SK-N-MC (cell line): ENCODE results near the gene HES7.

ENCODE experiments used
- EZH2 ChIP-seq: fragments of 200-600 bp; sonication (generic); IDR thresholded peaks from one replicate; pipeline ENCODE4 v1.6.1; 2017; ENCODE audit warnings: antibody characterized with exemption
- POLR2AphosphoS5 ChIP-seq: IDR thresholded peaks from 2 replicates; pipeline ENCODE4 v1.6.1; 2012; ENCODE audit warnings: mild to moderate bottlenecking, low read depth, low read length, borderline replicate concordance

DNA sequence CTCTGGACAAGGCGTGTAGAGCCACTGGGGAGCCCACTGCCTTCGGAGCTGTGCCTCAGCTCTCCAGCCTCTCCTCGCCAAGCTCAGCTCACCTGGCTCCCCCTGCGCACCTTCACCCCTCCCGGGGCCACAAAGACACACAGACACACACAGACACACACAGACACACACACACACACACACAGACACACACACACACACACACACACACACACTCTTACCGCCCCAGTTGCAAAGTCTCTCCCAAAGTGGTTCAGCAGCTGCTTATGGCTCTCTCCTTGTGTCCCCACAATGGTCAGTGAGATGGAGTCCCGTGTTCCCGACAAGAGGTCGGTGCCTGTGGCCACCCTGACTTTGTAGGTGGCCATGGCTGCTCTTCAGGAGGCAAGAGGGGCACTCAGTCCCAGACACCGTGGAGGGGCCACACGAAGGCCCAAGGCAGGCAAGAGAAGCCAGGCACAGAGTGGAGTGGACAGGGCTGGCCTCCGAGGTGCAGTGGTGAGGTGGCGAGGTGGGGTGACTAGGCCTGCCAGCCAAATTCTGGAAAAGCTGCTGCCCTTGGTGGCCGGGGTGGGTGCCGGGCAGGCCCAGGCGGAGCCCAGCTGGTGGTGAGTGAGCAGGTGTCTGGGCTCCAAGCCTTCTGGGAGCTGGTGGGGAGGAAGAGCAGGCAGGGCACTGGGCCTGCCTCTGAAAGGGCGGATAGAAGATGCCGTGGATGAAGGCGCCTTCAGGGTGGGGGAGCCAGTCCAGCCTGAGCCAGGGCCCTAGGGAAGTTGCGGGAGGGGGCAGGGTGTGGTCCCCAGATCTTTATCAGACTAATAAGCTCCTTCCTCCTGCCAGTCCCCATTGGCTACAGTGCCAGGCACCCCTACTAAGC is 36.6 kb downstream of the HES7 start, which contains the start of gene ALOX12B:
- TF ChIP-seq POLR2AphosphoS5, result no peak
- TF ChIP-seq EZH2, result no peak
